Spleen (tissue), 11 donors: Measurements from ENCODE around the gene PYCR2. TPM values are rescaled to one million over a fixed set of nuclear protein-coding genes. Genes with fewer than 3 reads are reported as not detected.

Source experiments
- DNase-seq: peaks from one replicate; pipeline ENCODE4 v3.0.0-alpha.2; 2020
- H3K27ac ChIP-seq, 8 donors: fragments of 200-600 bp; sonication (generic) in 7 of 8; 1 replicate in 4 of 8; 2 replicates in 4 of 8; pipeline versions ENCODE4 v1.5.0 to v1.8.0; 2016 to 2021; ENCODE audit warnings: inconsistent platforms in 4 of 8, mild to moderate bottlenecking in 4 of 8, moderate library complexity in 1 of 8
- H3K27me3 ChIP-seq, 7 donors: fragments of 200-600 bp; sonication (generic) in 6 of 7; replicated peaks in 1 of 7; 1 replicate in 4 of 7; 2 replicates in 3 of 7; pipeline versions ENCODE4 v1.5.0 to v1.8.0; 2016 to 2021; ENCODE audit warnings: inconsistent platforms in 3 of 7, mild to moderate bottlenecking in 1 of 7
- H3K36me3 ChIP-seq, 6 donors: fragments of 200-600 bp; sonication (generic) in 5 of 6; 1 replicate in 4 of 6; 2 replicates in 2 of 6; pipeline versions ENCODE4 v1.5.0 to v1.8.0; 2016 to 2021; ENCODE audit warnings: inconsistent platforms in 2 of 6
- H3K4me1 ChIP-seq, 6 donors: fragments of 200-600 bp; sonication (generic) in 5 of 6; 1 replicate in 3 of 6; 2 replicates in 3 of 6; pipeline versions ENCODE4 v1.5.0 to v1.8.0; 2016 to 2021; ENCODE audit warnings: inconsistent platforms in 3 of 6
- H3K4me3 ChIP-seq, 8 donors: fragments of 200-600 bp; sonication (generic) in 7 of 8; 1 replicate in 4 of 8; 2 replicates in 4 of 8; pipeline versions ENCODE4 v1.5.0 to v1.8.0; 2016 to 2021; ENCODE audit warnings: inconsistent platforms in 4 of 8, mild to moderate bottlenecking in 4 of 8, moderate library complexity in 2 of 8
- H3K9me3 ChIP-seq, 8 donors: fragments of 200-600 bp; sonication (generic) in 7 of 8; 1 replicate in 4 of 8; 2 replicates in 4 of 8; pipeline versions ENCODE4 v1.5.0 to v1.8.0; 2016 to 2021; ENCODE audit warnings: inconsistent platforms in 4 of 8
- CTCF ChIP-seq, 11 experiments: fragments of 200-600 bp in 7 of 11; fragments of 450-650 bp in 4 of 11; sonication (generic) in 4 of 11; IDR thresholded peaks in 8 of 11; conservative IDR thresholded peaks in 3 of 11; 1 replicate in 7 of 11; 2 replicates in 4 of 11; pipeline versions ENCODE4 v1.4.0 to v1.8.0; 2016 to 2021; ENCODE audit warnings: antibody characterized with exemption in 11 of 11, inconsistent platforms in 4 of 11, mild to moderate bottlenecking in 1 of 11
- POLR2A ChIP-seq, 3 donors: fragments of 450-650 bp; IDR thresholded peaks; one replicate each; pipeline ENCODE4 v1.5.1; 2017; ENCODE audit warnings: antibody characterized with exemption in 3 of 3, mild to moderate bottlenecking in 1 of 3
- POLR2AphosphoS5 ChIP-seq, 3 donors: sonication (generic); formaldehyde crosslinking; IDR thresholded peaks; one replicate each; pipeline ENCODE4 v1.5.1; 2017; ENCODE audit warnings: antibody characterized with exemption in 3 of 3
- WGBS, 5 donors: extraction: QIAGEN DNeasy Blood & Tissue Kit in 3 of 5; methylation state at CpG; one replicate each; pipeline versions ENCODE4 v1.1.5 to v1.1.7; 2013 to 2018; 5-methylcytosine and 5-hydroxymethylcytosine counted together
- intact Hi-C: fragments of 100-400 bp; cut with DNase I; formaldehyde crosslinking; loops from one replicate; pipeline ENCODE4 v1.15.0; 2023; ENCODE audit warnings: low total_unique reads
- polyA plus RNA-seq, 3 donors: library from polyadenylated mRNA; stranded (reverse); fragments of 200-250 nt; gene quantifications; one replicate each; pipeline ENCODE4 v1.2.1, GENCODE V29; 2013
- total RNA-seq, 7 donors: library from RNA; depleted of rRNA in 3 of 7; stranded (reverse); fragments of >200 nt in 3 of 7; fragmentation: NEBNext Ultra II Directional in 4 of 7; extraction: Animal tissue kit (Norgen Biotek cat#: 25700) in 4 of 7; gene quantifications; one replicate each; pipeline versions ENCODE4 v1.1.0 to v1.2.1, GENCODE V29; 2016 to 2021
- donor health status: healthy with polysubstance abuse.
- donor health status: DM: no; HTN: no; CAD: no; lungs with moderate emphysema.
- donor health status: DM: no; HTN: no; CAD: no.
- donor health status: Bipolar disorder and iron deficiency.
- donor health status: healthy.
- donor health status: DM: no; HTN: no; CAD: no.
- donor health status: DM: yes; HTN: yes; CAD: no.

Gene PYCR2
- total and polyA plus RNA-seq, 10 donors: 50.0 to 80.4 (median 68.2) TPM

DNA sequence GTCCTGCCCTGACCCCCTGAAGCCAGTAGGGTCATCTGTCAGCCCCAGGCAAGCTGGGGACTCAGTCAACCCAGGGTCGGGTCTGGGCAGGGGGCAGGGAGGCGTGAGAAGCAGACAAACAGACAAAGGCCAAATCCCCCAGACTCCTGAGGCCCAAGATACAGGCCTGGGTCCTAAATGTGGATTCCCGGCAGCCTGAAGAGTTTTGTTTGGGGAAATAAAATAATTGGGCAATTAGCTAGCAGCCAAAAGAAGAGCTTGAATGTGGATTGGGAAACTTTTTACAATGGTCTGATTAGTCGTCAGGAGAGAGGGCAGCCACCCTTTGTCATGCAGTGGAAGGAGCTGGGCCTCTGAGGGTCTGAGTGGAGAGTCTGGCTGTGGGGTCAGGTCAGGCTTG, 21.5 kb upstream of the PYCR2 start:
- H3K27ac ChIP-seq: no peak overlapping the region
- H3K4me3 ChIP-seq: no peak overlapping the region
- no peaks in the 10 kb centered on the region for H3K36me3 ChIP-seq
- H3K4me1 ChIP-seq: peaks cover 5 to 32% (median 20%) of the 10 kb centered on the region in 6 donors
- DNase-seq: peak; percentile 63
- intact Hi-C loops: no loop called here
- WGBS, 5 donors: 70 to 89% (median 84%) methylated on average over 4 of the region's 4 CpGs
- H3K27me3 ChIP-seq: peaks cover 0 to 7% (median 0%) of the 10 kb centered on the region in 7 donors
- TF ChIP-seq POLR2AphosphoS5 (IDR thresholded peaks at IDR 0.05) (no peak), CTCF (IDR thresholded peaks at IDR 0.05 in 8 of 11, conservative IDR thresholded peaks at IDR 0.05 in 3 of 11) (no peak), POLR2A (IDR thresholded peaks at IDR 0.05) (no peak)
- no peaks in the 10 kb centered on the region for H3K9me3 ChIP-seq

DNA sequence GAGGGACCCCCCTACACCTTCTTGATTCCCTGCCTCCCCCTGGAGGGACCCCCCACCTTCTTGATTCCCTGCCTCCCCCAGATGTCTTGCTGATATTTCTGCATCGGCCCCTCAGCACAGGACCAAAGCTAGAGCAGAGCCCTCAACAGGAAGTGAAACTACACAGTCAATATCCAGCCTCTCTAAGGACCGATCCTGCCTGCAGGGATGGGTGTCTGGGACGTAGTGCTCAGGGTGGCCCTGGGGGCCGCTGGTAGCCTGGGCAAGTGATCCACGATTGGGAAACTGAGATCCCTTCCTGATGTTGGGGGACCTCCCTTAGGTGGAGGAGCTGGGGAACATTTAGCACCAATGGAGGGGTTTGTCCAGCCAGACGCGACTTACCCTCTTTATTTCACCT, 20.9 kb upstream of the PYCR2 start:
- WGBS, 5 donors: 48 to 56% (median 52%) methylated on average over 7 of the region's 7 CpGs
- peaks cover 0 to 3% (median 0%) of the 10 kb centered on the region in 7 donors for H3K27me3 ChIP-seq
- intact Hi-C loops: no loop called here

DNA sequence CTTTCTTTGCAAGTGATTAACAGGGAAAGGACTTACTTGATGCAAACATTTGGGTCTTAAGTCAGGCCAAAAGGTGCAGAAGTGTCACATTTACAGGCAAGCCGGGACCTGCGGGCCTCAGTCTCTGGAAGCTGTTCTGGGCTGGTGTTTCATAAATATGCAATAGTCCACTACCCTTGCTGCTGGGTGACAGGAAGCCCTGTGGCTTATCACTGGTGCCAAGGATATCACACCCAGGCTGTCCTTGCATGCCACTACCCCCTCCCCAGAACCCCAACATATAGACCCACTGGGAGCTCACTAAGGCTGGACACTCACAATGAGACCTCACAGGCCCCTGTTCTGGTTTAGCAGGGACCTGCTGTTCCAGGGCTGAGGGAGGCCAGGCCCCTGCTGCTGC, 20.3 kb upstream of the PYCR2 start:
- TF ChIP-seq POLR2AphosphoS5 (IDR thresholded peaks at IDR 0.05) (no peak), POLR2A (IDR thresholded peaks at IDR 0.05) (no peak), CTCF (IDR thresholded peaks at IDR 0.05 in 8 of 11, conservative IDR thresholded peaks at IDR 0.05 in 3 of 11) (no peak)
- 58 to 82% (median 69%) methylated on average over 2 of the region's 2 CpGs for WGBS, 5 donors
- peaks cover 0 to 8% (median 0%) of the 10 kb centered on the region in 7 donors for H3K27me3 ChIP-seq
- DNase-seq: peak; percentile 35
- no peaks in the 10 kb centered on the region for H3K9me3 ChIP-seq
- peaks cover 5 to 33% (median 21%) of the 10 kb centered on the region in 6 donors for H3K4me1 ChIP-seq
- no peak overlapping the region for H3K27ac ChIP-seq
- no peak overlapping the region for H3K4me3 ChIP-seq
- no peaks in the 10 kb centered on the region for H3K36me3 ChIP-seq
- intact Hi-C loops: no loop called here

More for the DNA sequence above, 20.9 kb upstream of the PYCR2 start:
- peak; percentile 70 for DNase-seq
- Histone ChIP-seq H3K36me3 (no peaks in the 10 kb centered on the region), H3K27ac (no peak overlapping the region), H3K4me3 (no peak overlapping the region), H3K4me1 (peaks cover 5 to 33% (median 21%) of the 10 kb centered on the region in 6 donors), H3K9me3 (no peaks in the 10 kb centered on the region)
- no peak for TF ChIP-seq POLR2A (IDR thresholded peaks at IDR 0.05)
- no peak for TF ChIP-seq POLR2AphosphoS5 (IDR thresholded peaks at IDR 0.05)
- no peak for TF ChIP-seq CTCF (IDR thresholded peaks at IDR 0.05 in 8 of 11, conservative IDR thresholded peaks at IDR 0.05 in 3 of 11)

- Histone ChIP-seq H3K4me3 (no peak overlapping the region), H3K36me3 (no peaks in the 10 kb centered on the region), H3K9me3 (no peaks in the 10 kb centered on the region), H3K27ac (no peak overlapping the region), H3K27me3 (peaks cover 0 to 13% (median 0%) of the 10 kb centered on the region in 7 donors), H3K4me1 (peaks cover 5 to 33% (median 21%) of the 10 kb centered on the region in 6 donors)
- WGBS, 5 donors: 73 to 94% (median 84%) methylated on average over 4 of the region's 4 CpGs
- no peak for DNase-seq
- intact Hi-C loops: no loop called here
- TF ChIP-seq POLR2AphosphoS5 (IDR thresholded peaks at IDR 0.05) (no peak), POLR2A (IDR thresholded peaks at IDR 0.05) (no peak), CTCF (IDR thresholded peaks at IDR 0.05 in 8 of 11, conservative IDR thresholded peaks at IDR 0.05 in 3 of 11) (no peak)
These were observed 19.5 kb upstream of the PYCR2 start for GRCh38 chr1:225943582-225943981.
